ENCODE measurements around the gene EN2.

The EN2 gene

GRCh38 chr7:155425887-155426286 is 32.0 kb upstream of the EN2 start:
- in situ Hi-C loops (cut with MboI; ENCODE audit: low sequenced_read_pairs, unreplicated experiment) = no loop called here

GRCh38 chr7:155426543-155427410 is 31.2 kb upstream of the EN2 start:
- no peak for DNase-seq (ENCODE audit: low spot score)
- in situ Hi-C loops (cut with MboI; ENCODE audit: low sequenced_read_pairs, unreplicated experiment) = no loop called here
- TF ChIP-seq CTCF (IDR thresholded peaks at IDR 0.05; ENCODE audit: borderline replicate concordance, control extremely low read depth, extremely low read depth, insufficient read depth, missing control alignments) = no peak

More at GRCh38 chr7:155425887-155426286, 32.0 kb upstream of the EN2 start:
- DNase-seq (ENCODE audit: low spot score) = no peak
- TF ChIP-seq CTCF (IDR thresholded peaks at IDR 0.05; ENCODE audit: borderline replicate concordance, control extremely low read depth, extremely low read depth, insufficient read depth, missing control alignments) = no peak

GRCh38 chr7:155427411-155428038 is 30.4 kb upstream of the EN2 start:
- no peak for DNase-seq (ENCODE audit: low spot score)
- no peak for TF ChIP-seq CTCF (IDR thresholded peaks at IDR 0.05; ENCODE audit: borderline replicate concordance, control extremely low read depth, extremely low read depth, insufficient read depth, missing control alignments)
- in situ Hi-C loops (cut with MboI; ENCODE audit: low sequenced_read_pairs, unreplicated experiment) = no loop called here

GRCh38 chr7:155428171-155428834 is 29.6 kb upstream of the EN2 start:
- DNase-seq (ENCODE audit: low spot score) = no peak
- TF ChIP-seq CTCF (IDR thresholded peaks at IDR 0.05; ENCODE audit: borderline replicate concordance, control extremely low read depth, extremely low read depth, insufficient read depth, missing control alignments) = no peak
- in situ Hi-C loops (cut with MboI; ENCODE audit: low sequenced_read_pairs, unreplicated experiment) = no loop called here

DNA sequence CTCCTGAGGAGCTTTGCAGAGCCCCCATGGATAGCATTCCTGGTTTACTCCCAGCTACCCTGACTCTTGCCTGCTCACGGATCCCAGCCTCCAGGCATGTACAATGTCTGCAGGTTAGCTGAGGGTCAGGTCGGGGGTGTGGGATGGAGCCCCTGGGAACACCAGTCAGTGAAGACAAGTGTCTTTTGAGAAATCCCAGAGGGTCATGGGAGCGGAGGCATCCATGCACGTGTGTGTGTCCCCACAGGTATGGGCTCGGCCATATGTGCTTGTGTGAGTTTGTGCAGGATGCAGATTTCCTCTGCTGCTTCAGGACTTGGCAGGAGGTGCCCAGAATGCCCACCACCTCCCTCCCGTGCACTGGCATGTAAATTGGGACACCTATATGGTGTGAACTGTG is 28.3 kb upstream of the EN2 start:
- no peak for DNase-seq (ENCODE audit: low spot score)
- no peak for TF ChIP-seq CTCF (IDR thresholded peaks at IDR 0.05; ENCODE audit: borderline replicate concordance, control extremely low read depth, extremely low read depth, insufficient read depth, missing control alignments)
- in situ Hi-C loops (cut with MboI; ENCODE audit: low sequenced_read_pairs, unreplicated experiment) = no loop called here

GRCh38 chr7:155430606-155431005 is 27.3 kb upstream of the EN2 start:
- DNase-seq (ENCODE audit: low spot score) = no peak
- in situ Hi-C loops (cut with MboI; ENCODE audit: low sequenced_read_pairs, unreplicated experiment) = no loop called here
- no peak for TF ChIP-seq CTCF (IDR thresholded peaks at IDR 0.05; ENCODE audit: borderline replicate concordance, control extremely low read depth, extremely low read depth, insufficient read depth, missing control alignments)

Measured in GM13976 (cell line).